Caco-2 (cell line): ENCODE data around the gene SRSF11. TPM values are rescaled to one million over a fixed set of nuclear protein-coding genes. Genes with fewer than 3 reads are reported as not detected.

ENCODE experiments used
- BruUV-seq: library from RNA; stranded (reverse); fragments of 400-500 nt; replicated peaks from 2 replicates; lab custom pipeline; 2021; lab: Mats Ljungman, UMichigan
- CTCF ChIA-PET: fragments of 300-600 bp; sonication (Branson Sonifier 250); formaldehyde crosslinking; loops from one replicate; lab custom pipeline; 2022; ENCODE audit warnings: antibody characterized with exemption; lab: Charles Lee
- POLR2A ChIA-PET: fragments of 300-600 bp; sonication (Branson Sonifier 250); formaldehyde crosslinking; loops from one replicate; lab custom pipeline; 2022; ENCODE audit warnings: antibody characterized with exemption; lab: Charles Lee
- DNase-seq, 2 experiments: peaks; one replicate each; pipeline versions ENCODE4 v3.0.0 to v3.0.0-alpha.2; 2020 to 2022
- H3K27me3 ChIP-seq: replicated peaks from 2 replicates; pipeline ENCODE4 v1.6.0; 2011; ENCODE audit warnings: low read length; ENCODE audit not compliant: control insufficient read depth, insufficient read depth
- H3K36me3 ChIP-seq: 2 replicates; pipeline ENCODE4 v1.5.1; 2011; ENCODE audit warnings: low read length; ENCODE audit not compliant: control insufficient read depth, insufficient read depth
- H3K4me1 ChIP-seq: fragments of 250-450 bp; sonication (Bioruptor Pico); 2 replicates; pipeline ENCODE4 v1.5.1; 2020; ENCODE audit warnings: mild to moderate bottlenecking
- H3K4me3 ChIP-seq: 2 replicates; pipeline ENCODE4 v1.5.1; 2011; ENCODE audit warnings: low read depth, mild to moderate bottlenecking, control low read depth, low read length
- H3K9me3 ChIP-seq: fragments of 250-450 bp; sonication (Bioruptor Pico); 2 replicates; pipeline ENCODE4 v1.5.1; 2020; ENCODE audit warnings: mild to moderate bottlenecking, moderate library complexity
- H3K27ac Mint-ChIP-seq: one replicate; pipeline ENCODE4 v1.8.0; 2022; ENCODE audit warnings: mixed read lengths; ENCODE audit not compliant: unreplicated experiment
- H3K27me3 Mint-ChIP-seq: one replicate; pipeline ENCODE4 v1.8.0; 2022; ENCODE audit warnings: mixed read lengths; ENCODE audit not compliant: insufficient read depth, unreplicated experiment
- H3K36me3 Mint-ChIP-seq: one replicate; pipeline ENCODE4 v1.8.0; 2022; ENCODE audit warnings: mild to moderate bottlenecking, mixed read lengths; ENCODE audit not compliant: insufficient read depth, unreplicated experiment
- H3K4me1 Mint-ChIP-seq: one replicate; pipeline ENCODE4 v1.8.0; 2022; ENCODE audit warnings: low read depth, mixed read lengths; ENCODE audit not compliant: unreplicated experiment
- H3K4me3 Mint-ChIP-seq: one replicate; pipeline ENCODE4 v1.8.0; 2022; ENCODE audit warnings: mild to moderate bottlenecking, moderate library complexity, mixed read lengths; ENCODE audit not compliant: unreplicated experiment
- H3K9me3 Mint-ChIP-seq: one replicate; pipeline ENCODE4 v1.8.0; 2022; ENCODE audit warnings: mixed read lengths; ENCODE audit not compliant: unreplicated experiment
- intact Hi-C: fragments of 100-400 bp; cut with micrococcal nuclease; formaldehyde crosslinking; loops from one replicate; pipeline ENCODE4 v1.10.0; 2022; ENCODE audit not compliant: unreplicated experiment
- total RNA-seq: library from RNA; stranded (reverse); gene quantifications from 2 replicates; pipeline ENCODE4 v1.2.3, GENCODE V29; 2022
- TF ChIP-seq, protein P1 (sequence below), 2 experiments: fragments of 200-600 bp in 1 of 2; IDR thresholded peaks; 1 replicate in 1 of 2; 2 replicates in 1 of 2; pipeline versions ENCODE4 v1.5.1 to v1.8.0; 2011 to 2022; ENCODE audit warnings: antibody characterized with exemption in 1 of 2, control low read depth in 1 of 2, inconsistent platforms in 1 of 2, low read depth in 1 of 2, low read length in 1 of 2, mild to moderate bottlenecking in 1 of 2, moderate library complexity in 1 of 2; ENCODE audit not compliant: insufficient read depth in 1 of 2, severe bottlenecking in 1 of 2, unreplicated experiment in 1 of 2

SRSF11 gene
- total RNA-seq, 1 experiment from 2014 or later, result 119 TPM

DNA sequence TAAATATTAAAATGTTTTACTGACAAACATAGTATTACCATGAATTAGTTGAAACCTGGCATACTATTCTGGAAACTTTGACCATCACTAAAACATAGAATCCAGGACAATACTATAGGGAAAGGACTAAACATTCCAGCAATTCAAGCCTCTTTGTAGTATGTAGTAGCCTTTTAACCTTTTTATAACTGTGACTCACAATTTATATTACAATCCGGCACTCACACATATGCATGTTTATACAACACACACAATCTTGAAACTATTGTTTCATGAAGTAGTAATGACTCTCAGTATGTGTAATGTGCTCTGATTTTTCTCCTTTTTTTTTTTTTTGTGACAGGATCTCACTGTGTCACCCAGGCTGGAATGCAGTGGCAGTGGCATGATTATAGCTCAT lies 69.0 kb downstream of the SRSF11 start:
- no peaks in the 10 kb centered on the region for H3K36me3 ChIP-seq
- ChIA-PET POLR2A (no interaction called here), CTCF (no interaction called here)
- no peak overlapping the region for H3K4me3 Mint-ChIP-seq
- H3K27me3 Mint-ChIP-seq, result no peaks in the 10 kb centered on the region
- H3K36me3 Mint-ChIP-seq, result peaks cover 21% of the 10 kb centered on the region
- intact Hi-C loops, result no loop called here
- H3K9me3 Mint-ChIP-seq, result no peaks in the 10 kb centered on the region
- H3K4me3 ChIP-seq, result no peak overlapping the region
- no peaks in the 10 kb centered on the region for H3K4me1 ChIP-seq
- no peaks in the 10 kb centered on the region for H3K4me1 Mint-ChIP-seq
- H3K27me3 ChIP-seq, result no peaks in the 10 kb centered on the region
- TF ChIP-seq, protein P1, sequence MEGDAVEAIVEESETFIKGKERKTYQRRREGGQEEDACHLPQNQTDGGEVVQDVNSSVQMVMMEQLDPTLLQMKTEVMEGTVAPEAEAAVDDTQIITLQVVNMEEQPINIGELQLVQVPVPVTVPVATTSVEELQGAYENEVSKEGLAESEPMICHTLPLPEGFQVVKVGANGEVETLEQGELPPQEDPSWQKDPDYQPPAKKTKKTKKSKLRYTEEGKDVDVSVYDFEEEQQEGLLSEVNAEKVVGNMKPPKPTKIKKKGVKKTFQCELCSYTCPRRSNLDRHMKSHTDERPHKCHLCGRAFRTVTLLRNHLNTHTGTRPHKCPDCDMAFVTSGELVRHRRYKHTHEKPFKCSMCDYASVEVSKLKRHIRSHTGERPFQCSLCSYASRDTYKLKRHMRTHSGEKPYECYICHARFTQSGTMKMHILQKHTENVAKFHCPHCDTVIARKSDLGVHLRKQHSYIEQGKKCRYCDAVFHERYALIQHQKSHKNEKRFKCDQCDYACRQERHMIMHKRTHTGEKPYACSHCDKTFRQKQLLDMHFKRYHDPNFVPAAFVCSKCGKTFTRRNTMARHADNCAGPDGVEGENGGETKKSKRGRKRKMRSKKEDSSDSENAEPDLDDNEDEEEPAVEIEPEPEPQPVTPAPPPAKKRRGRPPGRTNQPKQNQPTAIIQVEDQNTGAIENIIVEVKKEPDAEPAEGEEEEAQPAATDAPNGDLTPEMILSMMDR (IDR thresholded peaks at IDR 0.05; ENCODE audit: insufficient read depth in 1 of 2, low read depth in 1 of 2, low read length in 1 of 2, severe bottlenecking in 1 of 2, unreplicated experiment in 1 of 2), result no peak
- DNase-seq, result no peak
- BruUV-seq, result no TSS peak
- H3K27ac Mint-ChIP-seq, result no peak overlapping the region
- no peaks in the 10 kb centered on the region for H3K9me3 ChIP-seq

DNA sequence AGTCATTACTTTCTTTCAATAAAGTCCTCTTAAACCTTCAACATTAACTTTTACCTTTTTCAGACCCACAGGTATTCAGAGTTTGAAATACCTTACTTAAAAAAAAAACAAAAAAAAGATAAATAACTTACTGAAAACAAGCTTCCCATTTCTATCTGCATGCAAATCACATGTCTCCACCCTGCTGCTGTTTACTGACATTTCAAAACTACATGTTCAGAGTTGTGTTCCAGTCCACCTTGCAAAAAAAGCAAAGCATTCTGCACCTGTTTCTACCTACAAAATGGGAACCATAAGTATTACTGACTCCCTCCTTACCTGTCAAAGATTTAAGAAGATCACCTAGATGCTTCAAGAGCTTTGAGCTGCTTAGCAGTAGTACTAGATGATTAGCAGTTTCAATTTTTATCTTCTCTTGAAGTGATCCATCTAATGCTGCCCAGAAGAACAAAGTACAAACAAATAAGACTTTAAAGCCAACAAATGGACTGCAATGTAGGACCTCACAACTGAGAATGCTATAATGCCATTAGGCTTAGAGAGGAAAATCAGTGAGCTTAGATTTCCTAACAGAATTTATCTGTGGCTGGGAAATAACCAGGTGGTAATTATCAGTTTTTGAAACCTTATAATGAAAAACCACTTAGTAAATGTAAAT lies 72.1 kb downstream of the SRSF11 start:
- CTCF ChIA-PET, result no interaction called here

DNA sequence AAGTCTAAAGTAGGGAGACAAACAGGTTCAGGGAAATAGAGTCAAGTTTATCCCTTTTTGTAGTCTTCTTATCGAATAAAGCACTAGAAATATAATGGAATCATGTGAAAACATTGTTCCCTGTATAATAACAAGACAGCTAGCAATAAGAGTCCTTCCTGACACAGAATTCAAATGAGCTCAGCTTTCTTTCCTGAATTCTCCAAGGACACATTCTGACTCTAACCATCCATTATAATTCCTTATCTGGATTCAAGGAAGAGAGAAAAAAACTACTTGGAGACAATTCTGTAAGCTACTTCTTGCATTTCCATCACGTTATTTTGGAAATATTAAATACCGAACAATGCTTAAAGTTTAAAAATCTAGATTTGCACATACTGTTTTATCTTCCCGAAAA lies 74.6 kb downstream of the SRSF11 start:
- ChIA-PET CTCF (no interaction called here), POLR2A (no interaction called here)
- Histone ChIP-seq H3K4me1 (no peaks in the 10 kb centered on the region), H3K27me3 (no peaks in the 10 kb centered on the region), H3K9me3 (no peaks in the 10 kb centered on the region), H3K4me3 (no peak overlapping the region), H3K36me3 (no peaks in the 10 kb centered on the region)
- BruUV-seq, result no TSS peak
- H3K27ac Mint-ChIP-seq, result no peak overlapping the region
- no peaks in the 10 kb centered on the region for H3K27me3 Mint-ChIP-seq
- no peak overlapping the region for H3K4me3 Mint-ChIP-seq
- DNase-seq, result no peak
- TF ChIP-seq, protein P1 (IDR thresholded peaks at IDR 0.05; ENCODE audit: insufficient read depth in 1 of 2, low read depth in 1 of 2, low read length in 1 of 2, severe bottlenecking in 1 of 2, unreplicated experiment in 1 of 2), result no peak
- peaks cover 28% of the 10 kb centered on the region for H3K36me3 Mint-ChIP-seq
- intact Hi-C loops, result no loop called here
- H3K4me1 Mint-ChIP-seq, result no peaks in the 10 kb centered on the region
- H3K9me3 Mint-ChIP-seq, result no peaks in the 10 kb centered on the region

More for the DNA sequence above, 72.1 kb downstream of the SRSF11 start:
- H3K9me3 ChIP-seq, result no peaks in the 10 kb centered on the region
- Mint-ChIP-seq H3K4me3 (no peak overlapping the region), H3K27me3 (no peaks in the 10 kb centered on the region), H3K4me1 (no peaks in the 10 kb centered on the region), H3K27ac (no peak overlapping the region), H3K9me3 (no peaks in the 10 kb centered on the region), H3K36me3 (peaks cover 23% of the 10 kb centered on the region)
- TF ChIP-seq, protein P1 (IDR thresholded peaks at IDR 0.05; ENCODE audit: insufficient read depth in 1 of 2, low read depth in 1 of 2, low read length in 1 of 2, severe bottlenecking in 1 of 2, unreplicated experiment in 1 of 2), result no peak
- no TSS peak for BruUV-seq
- POLR2A ChIA-PET, result no interaction called here
- H3K36me3 ChIP-seq, result no peaks in the 10 kb centered on the region
- H3K27me3 ChIP-seq, result no peaks in the 10 kb centered on the region
- H3K4me3 ChIP-seq, result no peak overlapping the region
- DNase-seq, result no peak
- intact Hi-C loops, result no loop called here
- no peaks in the 10 kb centered on the region for H3K4me1 ChIP-seq
